ACC112 (cell line): ENCODE data around the gene NFU1.
"Not testable (repeated sequence)": the region's sequence is repeated elsewhere in the genome, so short reads cannot be mapped to it uniquely, and the experiment has no call there.

Source experiments
- H2AFZ ChIP-seq: fragments of 200-600 bp; sonication (generic); one replicate; pipeline ENCODE4 v1.6.0; 2017; ENCODE audit warnings: antibody characterized with exemption, low read length; ENCODE audit not compliant: unreplicated experiment
- H3K27ac ChIP-seq: fragments of 200-600 bp; sonication (generic); 2 replicates; pipeline ENCODE4 v1.5.1; 2014; ENCODE audit warnings: low read depth, mild to moderate bottlenecking, antibody characterized with exemption, low read length, moderate library complexity
- H3K27me3 ChIP-seq: fragments of 200-600 bp; sonication (generic); 2 replicates; pipeline ENCODE4 v1.6.1; 2014; ENCODE audit warnings: mild to moderate bottlenecking, antibody characterized with exemption, low read length, moderate library complexity, mixed read lengths; ENCODE audit not compliant: insufficient read depth
- H3K36me3 ChIP-seq: fragments of 200-600 bp; sonication (generic); 2 replicates; pipeline ENCODE4 v1.6.1; 2016; ENCODE audit warnings: mild to moderate bottlenecking, antibody characterized with exemption, low read length, moderate library complexity, mixed read lengths; ENCODE audit not compliant: insufficient read depth
- H3K4me1 ChIP-seq: fragments of 200-600 bp; sonication (generic); one replicate; pipeline ENCODE4 v1.6.1; 2016; ENCODE audit warnings: low read length, mixed read lengths; ENCODE audit not compliant: insufficient read depth, unreplicated experiment, control insufficient read depth
- H3K4me3 ChIP-seq: fragments of 200-600 bp; sonication (generic); 2 replicates; pipeline ENCODE4 v1.5.1; 2014; ENCODE audit warnings: mild to moderate bottlenecking, low read depth, low read length
- H3K79me2 ChIP-seq: fragments of 200-600 bp; sonication (generic); one replicate; pipeline ENCODE4 v1.6.0; 2016; ENCODE audit warnings: low read length; ENCODE audit not compliant: control insufficient read depth, unreplicated experiment, insufficient read depth

NFU1 gene

GRCh38 chr2:69424419-69424818, 12.8 kb downstream of the NFU1 start:
- Histone ChIP-seq H3K4me3 (no peak overlapping the region), H3K36me3 (no peaks in the 10 kb centered on the region), H3K27me3 (no peaks in the 10 kb centered on the region)

DNA sequence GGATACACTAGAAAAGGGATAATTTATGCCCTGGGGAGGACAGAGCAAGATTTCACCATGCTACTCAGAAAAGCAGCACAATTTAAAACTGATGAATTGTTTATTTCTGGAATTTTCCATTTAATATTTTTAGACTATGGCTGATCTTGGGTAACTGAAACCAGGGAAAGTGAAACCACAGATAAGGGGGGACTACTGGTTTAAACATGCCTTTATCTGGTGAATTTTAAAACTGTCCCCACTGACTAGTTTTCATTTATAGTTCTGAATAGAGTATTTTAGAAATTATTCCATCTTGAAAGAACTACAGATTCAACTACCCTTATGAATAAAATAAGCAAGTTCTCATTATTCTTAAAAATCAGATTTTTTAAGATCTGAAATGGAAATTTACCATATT, 15.0 kb downstream of the NFU1 start:
- H3K4me3 ChIP-seq, result no peak overlapping the region
- H3K27me3 ChIP-seq, result no peaks in the 10 kb centered on the region
- H3K27ac ChIP-seq, result no peak overlapping the region
- H3K79me2 ChIP-seq, result no peaks in the 10 kb centered on the region
- H2AFZ ChIP-seq, result no peak overlapping the region
- no peaks in the 10 kb centered on the region for H3K4me1 ChIP-seq
- H3K36me3 ChIP-seq, result 0 out of 2 replicates have a peak, but pooled peaks cover 4% of the 10 kb centered on the region

More at GRCh38 chr2:69424419-69424818, 12.8 kb downstream of the NFU1 start:
- Histone ChIP-seq H2AFZ (no peak overlapping the region), H3K79me2 (no peaks in the 10 kb centered on the region), H3K4me1 (no peaks in the 10 kb centered on the region), H3K27ac (no peak overlapping the region)

DNA sequence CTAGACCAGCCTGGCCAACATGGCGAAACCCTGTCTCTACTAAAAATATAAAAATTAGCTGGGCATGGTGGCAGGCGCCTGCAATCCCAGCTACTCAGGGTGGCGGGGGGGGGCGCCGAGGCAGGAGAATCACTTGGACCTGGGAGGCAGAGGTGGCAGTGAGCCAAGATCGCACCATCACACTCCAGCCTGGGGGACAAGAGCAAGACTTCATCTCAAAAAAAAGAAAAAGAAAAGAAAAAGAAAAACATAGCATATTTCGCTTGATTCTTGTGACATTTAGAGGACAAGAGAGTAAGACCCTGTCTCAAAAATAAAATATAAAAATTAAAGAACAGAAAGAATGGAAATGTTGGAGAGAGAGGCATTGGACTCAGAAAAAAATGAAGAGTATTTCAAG, 18.1 kb downstream of the NFU1 start:
- H3K36me3 ChIP-seq, H2AFZ ChIP-seq, H3K4me3 ChIP-seq: not testable (repeated sequence)

GRCh38 chr2:69416147-69416546, 21.1 kb downstream of the NFU1 start:
- no peaks in the 10 kb centered on the region for H3K27me3 ChIP-seq
- H3K4me3 ChIP-seq, result no peak overlapping the region
- peaks cover 9% of the 10 kb centered on the region; the same call in 1 of the 2 replicates for H3K36me3 ChIP-seq
- H2AFZ ChIP-seq, result no peak overlapping the region
- H3K27ac ChIP-seq, result no peak overlapping the region
- no peaks in the 10 kb centered on the region for H3K79me2 ChIP-seq
- H3K4me1 ChIP-seq, result no peaks in the 10 kb centered on the region

More for the DNA sequence above, 18.1 kb downstream of the NFU1 start:
- not testable (repeated sequence) for H3K27ac ChIP-seq, H3K79me2 ChIP-seq, H3K27me3 ChIP-seq, H3K4me1 ChIP-seq

DNA sequence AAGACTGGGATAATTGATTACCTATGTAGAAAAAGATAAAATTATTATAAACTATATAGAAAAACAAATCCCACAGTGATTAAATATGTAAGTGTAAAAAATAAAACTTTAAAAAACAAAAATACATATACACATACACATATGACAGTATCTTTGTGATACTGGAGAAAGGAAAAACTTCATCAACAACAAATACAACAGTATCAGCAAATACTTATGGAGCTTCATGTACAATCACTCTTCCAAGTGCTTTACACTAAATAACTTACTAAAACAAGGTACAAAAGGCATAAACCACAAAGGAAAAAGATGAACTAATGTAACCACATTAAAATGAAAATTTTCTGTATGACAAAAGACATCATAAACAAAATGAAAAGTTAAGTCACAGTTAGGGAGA, 26.1 kb downstream of the NFU1 start:
- H3K36me3 ChIP-seq, result peaks cover 26% of the 10 kb centered on the region
- H3K27ac ChIP-seq, result no peak overlapping the region

GRCh38 chr2:69405306-69405705, 31.9 kb downstream of the NFU1 start:
- Histone ChIP-seq H3K27ac (no peak overlapping the region), H3K4me3 (no peak overlapping the region), H3K27me3 (no peaks in the 10 kb centered on the region), H3K4me1 (no peaks in the 10 kb centered on the region), H3K36me3 (peaks cover 49% of the 10 kb centered on the region), H3K79me2 (no peaks in the 10 kb centered on the region), H2AFZ (no peak overlapping the region)

More for the DNA sequence above, 26.1 kb downstream of the NFU1 start:
- H3K79me2 ChIP-seq, result no peaks in the 10 kb centered on the region
- H3K27me3 ChIP-seq, result no peaks in the 10 kb centered on the region
- no peak overlapping the region for H3K4me3 ChIP-seq
- no peaks in the 10 kb centered on the region for H3K4me1 ChIP-seq
- no peak overlapping the region for H2AFZ ChIP-seq

DNA sequence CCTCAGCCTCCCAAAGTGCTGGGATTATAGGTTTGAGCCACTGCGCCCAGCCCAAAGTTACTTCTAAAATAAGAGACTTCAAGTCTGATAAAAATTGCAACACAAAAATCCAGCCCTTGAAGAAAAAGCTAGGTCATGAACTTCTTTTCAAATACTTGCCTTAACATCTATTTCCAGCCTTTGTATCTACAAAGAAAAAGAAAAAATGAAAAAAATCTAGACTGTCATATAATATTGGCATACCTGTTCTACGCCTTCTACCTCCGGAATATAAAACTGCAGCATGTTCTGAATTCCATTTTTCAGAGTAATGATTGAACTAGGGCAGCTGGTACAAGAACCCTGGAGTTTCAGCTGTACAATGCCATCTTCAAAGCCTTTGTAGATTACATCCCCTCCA, 37.1 kb downstream of the NFU1 start:
- Histone ChIP-seq H3K4me3 (no peak overlapping the region), H3K79me2 (no peaks in the 10 kb centered on the region), H3K27me3 (no peaks in the 10 kb centered on the region), H2AFZ (no peak overlapping the region), H3K4me1 (no peaks in the 10 kb centered on the region), H3K27ac (no peak overlapping the region), H3K36me3 (peaks cover 40% of the 10 kb centered on the region)

DNA sequence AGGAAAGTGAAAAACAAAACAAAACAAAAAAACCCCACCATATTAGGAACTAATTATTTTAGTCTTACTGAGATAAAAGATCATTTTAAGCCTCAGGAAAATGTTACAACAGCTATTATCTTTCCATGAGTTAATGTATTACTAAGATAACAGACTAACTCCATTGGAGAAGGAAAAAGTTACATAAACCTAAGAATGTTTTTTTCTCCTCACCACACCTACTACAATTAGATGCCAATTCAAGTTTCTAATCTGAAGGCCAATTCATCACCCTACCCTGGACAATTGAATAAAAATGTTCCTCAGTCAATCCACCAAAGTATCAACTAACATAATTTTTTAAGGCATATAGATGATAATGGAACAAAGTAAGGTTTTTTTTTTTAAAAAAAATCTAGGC, 40.0 kb downstream of the NFU1 start:
- no peak overlapping the region for H3K4me3 ChIP-seq
- no peak overlapping the region for H3K27ac ChIP-seq
- no peaks in the 10 kb centered on the region for H3K27me3 ChIP-seq
- no peaks in the 10 kb centered on the region for H3K4me1 ChIP-seq
- no peaks in the 10 kb centered on the region for H3K79me2 ChIP-seq
- H2AFZ ChIP-seq, result no peak overlapping the region
- H3K36me3 ChIP-seq, result peaks cover 19% of the 10 kb centered on the region

GRCh38 chr2:69395866-69396265, 41.4 kb downstream of the NFU1 start:
- Histone ChIP-seq H3K27me3 (no peaks in the 10 kb centered on the region), H3K4me1 (no peaks in the 10 kb centered on the region), H3K79me2 (no peaks in the 10 kb centered on the region), H3K27ac (no peak overlapping the region), H3K4me3 (no peak overlapping the region), H2AFZ (no peak overlapping the region), H3K36me3 (peaks cover 18% of the 10 kb centered on the region)

DNA sequence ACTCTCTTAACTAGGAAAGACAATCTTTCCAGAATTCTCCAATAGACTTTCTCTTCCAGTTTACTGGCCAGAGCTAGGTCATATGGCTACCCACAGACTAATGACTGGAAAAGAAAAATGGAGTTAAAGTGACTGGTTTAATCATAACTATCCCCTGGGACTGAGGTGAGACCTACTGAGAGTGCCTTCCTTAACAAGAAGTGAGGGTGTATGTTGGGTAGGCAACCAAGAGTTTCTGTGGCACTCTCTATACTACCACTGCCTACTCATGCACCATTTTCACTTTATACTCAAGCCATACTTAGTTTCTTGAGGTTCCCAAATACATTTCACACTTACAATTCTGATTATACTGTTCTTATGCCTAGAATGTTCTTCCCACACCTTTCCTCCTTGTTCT, 43.3 kb downstream of the NFU1 start:
- Histone ChIP-seq H3K4me3 (no peak overlapping the region), H3K79me2 (no peaks in the 10 kb centered on the region), H3K4me1 (no peaks in the 10 kb centered on the region), H2AFZ (no peak overlapping the region), H3K27me3 (no peaks in the 10 kb centered on the region), H3K27ac (no peak overlapping the region), H3K36me3 (peaks cover 11% of the 10 kb centered on the region; the same call in 1 of the 2 replicates)

- Histone ChIP-seq H3K27me3 (no peaks in the 10 kb centered on the region), H3K4me3 (no peak overlapping the region), H3K79me2 (peaks cover 24% of the 10 kb centered on the region), H3K4me1 (peaks cover 7% of the 10 kb centered on the region), H3K27ac (no peak overlapping the region), H3K36me3 (no peaks in the 10 kb centered on the region), H2AFZ (no peak overlapping the region)
Observed at GRCh38 chr2:69390471-69390870, 46.8 kb downstream of the NFU1 start.
